Endometrial microvascular endothelial cells (primary cell): ENCODE results near the gene RABGAP1L. TPM values are rescaled to one million over a fixed set of nuclear protein-coding genes. Genes with fewer than 3 reads are reported as not detected.
"Not testable (repeated sequence)": the region's sequence is repeated elsewhere in the genome, so short reads cannot be mapped to it uniquely, and the experiment has no call there.

Source experiments
- in situ Hi-C: cut with HindIII; loops from 2 replicates; pipeline ENCODE4 v1.10.0; 2017; ENCODE audit warnings: low sequenced_read_pairs, low pct_unique_long_range_greater_than_20kb; ENCODE audit errors: inconsistent ontology term
- total RNA-seq: library from RNA; depleted of rRNA; stranded (reverse); fragments of >200 nt; gene quantifications from one replicate; pipeline ENCODE4 v1.2.3, GENCODE V29; 2015; ENCODE audit errors: inconsistent ontology term

RABGAP1L gene
- total RNA-seq, 1 donor from 2014 or later = 15.5 TPM

GRCh38 chr1:174892016-174892415 is 732.7 kb downstream of the RABGAP1L start:
- in situ Hi-C loops = no loop called here

GRCh38 chr1:174894117-174894762 is 734.9 kb downstream of the RABGAP1L start:
- in situ Hi-C loops = no loop called here

- in situ Hi-C loops = not testable (repeated sequence)
Measured at GRCh38 chr1:174895610-174896009, 736.3 kb downstream of the RABGAP1L start.

- in situ Hi-C loops = no loop called here
Measured at GRCh38 chr1:174898102-174898797, 738.9 kb downstream of the RABGAP1L start.

GRCh38 chr1:174900317-174900716 is 741.0 kb downstream of the RABGAP1L start:
- in situ Hi-C loops = no loop called here

GRCh38 chr1:174902531-174903099 is 743.3 kb downstream of the RABGAP1L start:
- in situ Hi-C loops = no loop called here

- in situ Hi-C loops = no loop called here
Measured at GRCh38 chr1:174911606-174912005, 752.3 kb downstream of the RABGAP1L start.

GRCh38 chr1:174912264-174912663 is 752.9 kb downstream of the RABGAP1L start:
- in situ Hi-C loops = no loop called here

GRCh38 chr1:174913225-174913903 is 754.0 kb downstream of the RABGAP1L start:
- in situ Hi-C loops = no loop called here

- in situ Hi-C loops = no loop called here
Measured at GRCh38 chr1:174914991-174915390, 755.7 kb downstream of the RABGAP1L start.

- in situ Hi-C loops = no loop called here
Measured at GRCh38 chr1:174916846-174917245, 757.5 kb downstream of the RABGAP1L start.

GRCh38 chr1:174920093-174920492 is 760.8 kb downstream of the RABGAP1L start:
- in situ Hi-C loops = no loop called here

GRCh38 chr1:174922121-174922520 is 762.8 kb downstream of the RABGAP1L start:
- in situ Hi-C loops = no loop called here

- in situ Hi-C loops = no loop called here
Measured at GRCh38 chr1:174923820-174924219, 764.5 kb downstream of the RABGAP1L start.

GRCh38 chr1:174928541-174928940 is 769.2 kb downstream of the RABGAP1L start:
- in situ Hi-C loops = no loop called here

GRCh38 chr1:174931214-174931613 is 771.9 kb downstream of the RABGAP1L start:
- in situ Hi-C loops = no loop called here

- in situ Hi-C loops = no loop called here
Measured at GRCh38 chr1:174932587-174932986, 773.3 kb downstream of the RABGAP1L start.

GRCh38 chr1:174935961-174936727 is 776.8 kb downstream of the RABGAP1L start:
- in situ Hi-C loops = no loop called here
